Measurements from ENCODE around the gene DENND1A. TPM values are rescaled to one million over a fixed set of nuclear protein-coding genes. Genes with fewer than 3 reads are reported as not detected.

Gene DENND1A
- total and polyA plus RNA-seq, 2 experiments from 2014 or later = 13.1 to 28.7 TPM

GRCh38 chr9:123972618-123973017, 42.7 kb upstream of the DENND1A start:
- H3K79me2 ChIP-seq (replicated peaks; ENCODE audit: insufficient read depth) = no peaks in the 10 kb centered on the region
- ATAC-seq = no peak
- TF ChIP-seq STAT1 (IDR thresholded peaks at IDR 0.05; ENCODE audit: unreplicated experiment) (no peak), EZH2phosphoT487 (IDR thresholded peaks at IDR 0.05; ENCODE audit: unreplicated experiment) (no peak), POLR2AphosphoS5 (IDR thresholded peaks at IDR 0.05; ENCODE audit: low read depth) (no peak), CREB1 (CRISPR knock-in tag; IDR thresholded peaks at IDR 0.05; ENCODE audit: low read depth) (no peak), REST (IDR thresholded peaks at IDR 0.05; ENCODE audit: unreplicated experiment) (no peak), EZH2 (IDR thresholded peaks at IDR 0.05; ENCODE audit: low read depth, unreplicated experiment) (no peak), JUNB (IDR thresholded peaks at IDR 0.05; ENCODE audit: unreplicated experiment) (no peak), ZNF114 (CRISPR knock-in tag; IDR thresholded peaks at IDR 0.05) (no peak), NANOG (IDR thresholded peaks at IDR 0.05; ENCODE audit: borderline replicate concordance) (no peak), ZNF331 (CRISPR knock-in tag; IDR thresholded peaks at IDR 0.05; ENCODE audit: low read depth) (no peak)
- TF ChIP-seq, protein P1, sequence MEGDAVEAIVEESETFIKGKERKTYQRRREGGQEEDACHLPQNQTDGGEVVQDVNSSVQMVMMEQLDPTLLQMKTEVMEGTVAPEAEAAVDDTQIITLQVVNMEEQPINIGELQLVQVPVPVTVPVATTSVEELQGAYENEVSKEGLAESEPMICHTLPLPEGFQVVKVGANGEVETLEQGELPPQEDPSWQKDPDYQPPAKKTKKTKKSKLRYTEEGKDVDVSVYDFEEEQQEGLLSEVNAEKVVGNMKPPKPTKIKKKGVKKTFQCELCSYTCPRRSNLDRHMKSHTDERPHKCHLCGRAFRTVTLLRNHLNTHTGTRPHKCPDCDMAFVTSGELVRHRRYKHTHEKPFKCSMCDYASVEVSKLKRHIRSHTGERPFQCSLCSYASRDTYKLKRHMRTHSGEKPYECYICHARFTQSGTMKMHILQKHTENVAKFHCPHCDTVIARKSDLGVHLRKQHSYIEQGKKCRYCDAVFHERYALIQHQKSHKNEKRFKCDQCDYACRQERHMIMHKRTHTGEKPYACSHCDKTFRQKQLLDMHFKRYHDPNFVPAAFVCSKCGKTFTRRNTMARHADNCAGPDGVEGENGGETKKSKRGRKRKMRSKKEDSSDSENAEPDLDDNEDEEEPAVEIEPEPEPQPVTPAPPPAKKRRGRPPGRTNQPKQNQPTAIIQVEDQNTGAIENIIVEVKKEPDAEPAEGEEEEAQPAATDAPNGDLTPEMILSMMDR (conservative IDR thresholded peaks at IDR 0.05; ENCODE audit: low read depth in 2 of 2) = no peak
- TF ChIP-seq, protein P2, sequence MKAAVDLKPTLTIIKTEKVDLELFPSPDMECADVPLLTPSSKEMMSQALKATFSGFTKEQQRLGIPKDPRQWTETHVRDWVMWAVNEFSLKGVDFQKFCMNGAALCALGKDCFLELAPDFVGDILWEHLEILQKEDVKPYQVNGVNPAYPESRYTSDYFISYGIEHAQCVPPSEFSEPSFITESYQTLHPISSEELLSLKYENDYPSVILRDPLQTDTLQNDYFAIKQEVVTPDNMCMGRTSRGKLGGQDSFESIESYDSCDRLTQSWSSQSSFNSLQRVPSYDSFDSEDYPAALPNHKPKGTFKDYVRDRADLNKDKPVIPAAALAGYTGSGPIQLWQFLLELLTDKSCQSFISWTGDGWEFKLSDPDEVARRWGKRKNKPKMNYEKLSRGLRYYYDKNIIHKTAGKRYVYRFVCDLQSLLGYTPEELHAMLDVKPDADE (IDR thresholded peaks at IDR 0.05) = no peak
- TF ChIP-seq, protein P3, sequence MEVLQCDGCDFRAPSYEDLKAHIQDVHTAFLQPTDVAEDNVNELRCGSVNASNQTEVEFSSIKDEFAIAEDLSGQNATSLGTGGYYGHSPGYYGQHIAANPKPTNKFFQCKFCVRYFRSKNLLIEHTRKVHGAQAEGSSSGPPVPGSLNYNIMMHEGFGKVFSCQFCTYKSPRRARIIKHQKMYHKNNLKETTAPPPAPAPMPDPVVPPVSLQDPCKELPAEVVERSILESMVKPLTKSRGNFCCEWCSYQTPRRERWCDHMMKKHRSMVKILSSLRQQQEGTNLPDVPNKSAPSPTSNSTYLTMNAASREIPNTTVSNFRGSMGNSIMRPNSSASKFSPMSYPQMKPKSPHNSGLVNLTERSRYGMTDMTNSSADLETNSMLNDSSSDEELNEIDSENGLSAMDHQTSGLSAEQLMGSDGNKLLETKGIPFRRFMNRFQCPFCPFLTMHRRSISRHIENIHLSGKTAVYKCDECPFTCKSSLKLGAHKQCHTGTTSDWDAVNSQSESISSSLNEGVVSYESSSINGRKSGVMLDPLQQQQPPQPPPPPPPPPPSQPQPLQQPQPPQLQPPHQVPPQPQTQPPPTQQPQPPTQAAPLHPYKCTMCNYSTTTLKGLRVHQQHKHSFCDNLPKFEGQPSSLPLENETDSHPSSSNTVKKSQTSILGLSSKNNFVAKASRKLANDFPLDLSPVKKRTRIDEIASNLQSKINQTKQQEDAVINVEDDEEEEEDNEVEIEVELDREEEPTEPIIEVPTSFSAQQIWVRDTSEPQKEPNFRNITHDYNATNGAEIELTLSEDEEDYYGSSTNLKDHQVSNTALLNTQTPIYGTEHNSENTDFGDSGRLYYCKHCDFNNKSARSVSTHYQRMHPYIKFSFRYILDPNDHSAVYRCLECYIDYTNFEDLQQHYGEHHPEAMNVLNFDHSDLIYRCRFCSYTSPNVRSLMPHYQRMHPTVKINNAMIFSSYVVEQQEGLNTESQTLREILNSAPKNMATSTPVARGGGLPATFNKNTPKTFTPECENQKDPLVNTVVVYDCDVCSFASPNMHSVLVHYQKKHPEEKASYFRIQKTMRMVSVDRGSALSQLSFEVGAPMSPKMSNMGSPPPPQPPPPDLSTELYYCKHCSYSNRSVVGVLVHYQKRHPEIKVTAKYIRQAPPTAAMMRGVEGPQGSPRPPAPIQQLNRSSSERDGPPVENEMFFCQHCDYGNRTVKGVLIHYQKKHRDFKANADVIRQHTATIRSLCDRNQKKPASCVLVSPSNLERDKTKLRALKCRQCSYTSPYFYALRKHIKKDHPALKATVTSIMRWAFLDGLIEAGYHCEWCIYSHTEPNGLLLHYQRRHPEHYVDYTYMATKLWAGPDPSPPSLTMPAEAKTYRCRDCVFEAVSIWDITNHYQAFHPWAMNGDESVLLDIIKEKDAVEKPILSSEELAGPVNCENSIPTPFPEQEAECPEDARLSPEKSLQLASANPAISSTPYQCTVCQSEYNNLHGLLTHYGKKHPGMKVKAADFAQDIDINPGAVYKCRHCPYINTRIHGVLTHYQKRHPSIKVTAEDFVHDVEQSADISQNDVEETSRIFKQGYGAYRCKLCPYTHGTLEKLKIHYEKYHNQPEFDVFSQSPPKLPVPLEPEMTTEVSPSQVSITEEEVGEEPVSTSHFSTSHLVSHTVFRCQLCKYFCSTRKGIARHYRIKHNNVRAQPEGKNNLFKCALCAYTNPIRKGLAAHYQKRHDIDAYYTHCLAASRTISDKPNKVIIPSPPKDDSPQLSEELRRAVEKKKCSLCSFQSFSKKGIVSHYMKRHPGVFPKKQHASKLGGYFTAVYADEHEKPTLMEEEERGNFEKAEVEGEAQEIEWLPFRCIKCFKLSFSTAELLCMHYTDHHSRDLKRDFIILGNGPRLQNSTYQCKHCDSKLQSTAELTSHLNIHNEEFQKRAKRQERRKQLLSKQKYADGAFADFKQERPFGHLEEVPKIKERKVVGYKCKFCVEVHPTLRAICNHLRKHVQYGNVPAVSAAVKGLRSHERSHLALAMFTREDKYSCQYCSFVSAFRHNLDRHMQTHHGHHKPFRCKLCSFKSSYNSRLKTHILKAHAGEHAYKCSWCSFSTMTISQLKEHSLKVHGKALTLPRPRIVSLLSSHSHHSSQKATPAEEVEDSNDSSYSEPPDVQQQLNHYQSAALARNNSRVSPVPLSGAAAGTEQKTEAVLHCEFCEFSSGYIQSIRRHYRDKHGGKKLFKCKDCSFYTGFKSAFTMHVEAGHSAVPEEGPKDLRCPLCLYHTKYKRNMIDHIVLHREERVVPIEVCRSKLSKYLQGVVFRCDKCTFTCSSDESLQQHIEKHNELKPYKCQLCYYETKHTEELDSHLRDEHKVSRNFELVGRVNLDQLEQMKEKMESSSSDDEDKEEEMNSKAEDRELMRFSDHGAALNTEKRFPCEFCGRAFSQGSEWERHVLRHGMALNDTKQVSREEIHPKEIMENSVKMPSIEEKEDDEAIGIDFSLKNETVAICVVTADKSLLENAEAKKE (CRISPR knock-in tag; IDR thresholded peaks at IDR 0.05) = no peak
- H4K20me1 ChIP-seq (replicated peaks; ENCODE audit: insufficient read depth) = no peaks in the 10 kb centered on the region
- peaks cover 22% of the 10 kb centered on the region for H3F3A ChIP-seq (replicated peaks; ENCODE audit: low read depth)
- H3K27ac Mint-ChIP-seq = no peak overlapping the region
- H3K9me2 ChIP-seq (ENCODE audit: insufficient read depth) = peaks cover 13% of the 10 kb centered on the region
- H3K27ac ChIP-seq (ENCODE audit: low read depth) = no peak overlapping the region
- H3K36me3 ChIP-seq (ENCODE audit: insufficient read depth) = peaks cover 3% of the 10 kb centered on the region; the same call in 1 of the 2 replicates
- H2AFZ ChIP-seq = no peak overlapping the region
- no peak for DNase-seq (ENCODE audit: low spot score)
- no peak overlapping the region for H3K4me3 Mint-ChIP-seq
- H3K9me3 Mint-ChIP-seq = no peaks in the 10 kb centered on the region
- H3K4me1 ChIP-seq (ENCODE audit: insufficient read depth) = no peaks in the 10 kb centered on the region
- no peaks in the 10 kb centered on the region for H3K36me3 Mint-ChIP-seq (ENCODE audit: low read depth)
- H3K27me3 ChIP-seq (ENCODE audit: insufficient read depth) = no peaks in the 10 kb centered on the region
- H3K4me3 ChIP-seq = no peak overlapping the region
- H3K4me2 ChIP-seq = no peak overlapping the region
- no peaks in the 10 kb centered on the region for H3K4me1 Mint-ChIP-seq
- H3K27me3 Mint-ChIP-seq (ENCODE audit: insufficient read depth, low read depth, poor library complexity) = no peaks in the 10 kb centered on the region
